Measurements from ENCODE around the gene FAM76A.

DNA sequence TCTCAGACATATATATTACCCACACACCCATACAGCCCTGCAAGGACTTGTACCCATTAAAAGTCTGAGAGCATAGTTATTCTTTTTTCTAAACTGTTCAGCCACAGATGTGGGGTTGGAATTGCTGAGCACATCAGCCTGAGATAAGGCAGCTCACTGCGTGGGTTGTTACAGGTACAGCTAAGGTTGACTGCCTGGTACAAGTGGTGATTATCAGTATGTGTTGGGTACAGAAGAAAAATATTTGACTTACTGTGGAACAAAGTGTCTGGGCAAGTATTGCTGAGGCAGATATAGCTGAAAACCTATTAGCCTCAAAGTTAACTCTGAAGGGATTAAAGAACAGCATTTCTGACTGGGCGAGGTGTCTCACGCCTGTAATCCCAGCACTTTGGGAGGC is 52.3 kb downstream of the FAM76A start:
- TF ChIP-seq, protein P1, sequence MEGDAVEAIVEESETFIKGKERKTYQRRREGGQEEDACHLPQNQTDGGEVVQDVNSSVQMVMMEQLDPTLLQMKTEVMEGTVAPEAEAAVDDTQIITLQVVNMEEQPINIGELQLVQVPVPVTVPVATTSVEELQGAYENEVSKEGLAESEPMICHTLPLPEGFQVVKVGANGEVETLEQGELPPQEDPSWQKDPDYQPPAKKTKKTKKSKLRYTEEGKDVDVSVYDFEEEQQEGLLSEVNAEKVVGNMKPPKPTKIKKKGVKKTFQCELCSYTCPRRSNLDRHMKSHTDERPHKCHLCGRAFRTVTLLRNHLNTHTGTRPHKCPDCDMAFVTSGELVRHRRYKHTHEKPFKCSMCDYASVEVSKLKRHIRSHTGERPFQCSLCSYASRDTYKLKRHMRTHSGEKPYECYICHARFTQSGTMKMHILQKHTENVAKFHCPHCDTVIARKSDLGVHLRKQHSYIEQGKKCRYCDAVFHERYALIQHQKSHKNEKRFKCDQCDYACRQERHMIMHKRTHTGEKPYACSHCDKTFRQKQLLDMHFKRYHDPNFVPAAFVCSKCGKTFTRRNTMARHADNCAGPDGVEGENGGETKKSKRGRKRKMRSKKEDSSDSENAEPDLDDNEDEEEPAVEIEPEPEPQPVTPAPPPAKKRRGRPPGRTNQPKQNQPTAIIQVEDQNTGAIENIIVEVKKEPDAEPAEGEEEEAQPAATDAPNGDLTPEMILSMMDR (IDR thresholded peaks at IDR 0.05 in 8 of 11, conservative IDR thresholded peaks at IDR 0.05 in 3 of 11) = no peak
- TF ChIP-seq POLR2A (IDR thresholded peaks at IDR 0.05) = no peak
- no peak for TF ChIP-seq POLR2AphosphoS5 (IDR thresholded peaks at IDR 0.05)

All from spleen (tissue), 7 donors.